AG04450 (cell line): ENCODE measurements around the gene SHISA9. TPM values are rescaled to one million over a fixed set of nuclear protein-coding genes. Genes with fewer than 3 reads are reported as not detected.

Experiments used
- CTCF ChIA-PET: fragments of 300-600, 350-600 bp; formaldehyde crosslinking; extraction: SDS; loops from one replicate; lab custom pipeline; 2022; ENCODE audit warnings: antibody characterized with exemption, inconsistent platforms; lab: Charles Lee
- POLR2A ChIA-PET: fragments of 350-600 bp; formaldehyde crosslinking; extraction: SDS; loops from one replicate; lab custom pipeline; 2021; ENCODE audit warnings: antibody characterized with exemption, inconsistent platforms; lab: Yijun Ruan, JAX
- DNase-seq: peaks from one replicate; pipeline ENCODE4 v3.0.0-alpha.2; 2011; ENCODE audit warnings: low read depth, low spot score
- H3K27ac ChIP-seq: one replicate; pipeline ENCODE4 v1.5.1; 2012; ENCODE audit warnings: low read depth, low read length, control low read depth
- H3K27me3 ChIP-seq: one replicate; pipeline ENCODE4 v1.6.0; 2012; ENCODE audit warnings: low read length; ENCODE audit not compliant: control insufficient read depth, insufficient read depth
- H3K4me3 ChIP-seq: 2 replicates; pipeline ENCODE4 v1.5.1; 2011; ENCODE audit warnings: mild to moderate bottlenecking, low read depth, low read length, control low read depth
- H3K9me3 ChIP-seq: 2 replicates; pipeline ENCODE4 v1.5.1; 2012; ENCODE audit warnings: low read length; ENCODE audit not compliant: control insufficient read depth, insufficient read depth
- polyA plus RNA-seq: library from polyadenylated mRNA; depleted of rRNA; stranded (reverse); fragments of >200 nt; gene quantifications from 2 replicates; pipeline ENCODE4 v1.2.3, GENCODE V29; 2011
- TF ChIP-seq, protein P1 (sequence below): IDR thresholded peaks from 2 replicates; pipeline ENCODE4 v1.5.1; 2011; ENCODE audit warnings: low read depth, low read length, control low read depth, inconsistent platforms

The SHISA9 gene
- polyA plus RNA-seq, 1 experiment = not detected

GRCh38 chr16:13084331-13084730 lies 182.9 kb downstream of the SHISA9 start:
- POLR2A ChIA-PET = no interaction called here
- TF ChIP-seq, protein P1, sequence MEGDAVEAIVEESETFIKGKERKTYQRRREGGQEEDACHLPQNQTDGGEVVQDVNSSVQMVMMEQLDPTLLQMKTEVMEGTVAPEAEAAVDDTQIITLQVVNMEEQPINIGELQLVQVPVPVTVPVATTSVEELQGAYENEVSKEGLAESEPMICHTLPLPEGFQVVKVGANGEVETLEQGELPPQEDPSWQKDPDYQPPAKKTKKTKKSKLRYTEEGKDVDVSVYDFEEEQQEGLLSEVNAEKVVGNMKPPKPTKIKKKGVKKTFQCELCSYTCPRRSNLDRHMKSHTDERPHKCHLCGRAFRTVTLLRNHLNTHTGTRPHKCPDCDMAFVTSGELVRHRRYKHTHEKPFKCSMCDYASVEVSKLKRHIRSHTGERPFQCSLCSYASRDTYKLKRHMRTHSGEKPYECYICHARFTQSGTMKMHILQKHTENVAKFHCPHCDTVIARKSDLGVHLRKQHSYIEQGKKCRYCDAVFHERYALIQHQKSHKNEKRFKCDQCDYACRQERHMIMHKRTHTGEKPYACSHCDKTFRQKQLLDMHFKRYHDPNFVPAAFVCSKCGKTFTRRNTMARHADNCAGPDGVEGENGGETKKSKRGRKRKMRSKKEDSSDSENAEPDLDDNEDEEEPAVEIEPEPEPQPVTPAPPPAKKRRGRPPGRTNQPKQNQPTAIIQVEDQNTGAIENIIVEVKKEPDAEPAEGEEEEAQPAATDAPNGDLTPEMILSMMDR = no peak
- Histone ChIP-seq H3K27me3 (no peaks in the 10 kb centered on the region), H3K9me3 (peaks cover 15% of the 10 kb centered on the region), H3K27ac (no peak overlapping the region), H3K4me3 (no peak overlapping the region)
- DNase-seq = no peak
- CTCF ChIA-PET = no interaction called here

- no peak overlapping the region for H3K27ac ChIP-seq
- H3K9me3 ChIP-seq = peaks cover 29% of the 10 kb centered on the region
- TF ChIP-seq, protein P1 = no peak
- CTCF ChIA-PET = no interaction called here
- POLR2A ChIA-PET = no interaction called here
- H3K4me3 ChIP-seq = no peak overlapping the region
- DNase-seq = no peak
- no peaks in the 10 kb centered on the region for H3K27me3 ChIP-seq
Measured at GRCh38 chr16:13093661-13094060, 192.3 kb downstream of the SHISA9 start.

GRCh38 chr16:13095061-13095460 lies 193.7 kb downstream of the SHISA9 start:
- Histone ChIP-seq H3K9me3 (peaks cover 35% of the 10 kb centered on the region), H3K27me3 (no peaks in the 10 kb centered on the region), H3K4me3 (no peak overlapping the region), H3K27ac (no peak overlapping the region)
- ChIA-PET POLR2A (no interaction called here), CTCF (no interaction called here)
- DNase-seq = no peak
- TF ChIP-seq, protein P1 = no peak

GRCh38 chr16:13098536-13098935 lies 197.1 kb downstream of the SHISA9 start:
- POLR2A ChIA-PET = no interaction called here
- no peak overlapping the region for H3K4me3 ChIP-seq
- H3K9me3 ChIP-seq = peaks cover 32% of the 10 kb centered on the region; the same call in 1 of the 2 replicates
- no peaks in the 10 kb centered on the region for H3K27me3 ChIP-seq
- CTCF ChIA-PET = no interaction called here
- no peak overlapping the region for H3K27ac ChIP-seq
- TF ChIP-seq, protein P1 = no peak
- DNase-seq = no peak

DNA sequence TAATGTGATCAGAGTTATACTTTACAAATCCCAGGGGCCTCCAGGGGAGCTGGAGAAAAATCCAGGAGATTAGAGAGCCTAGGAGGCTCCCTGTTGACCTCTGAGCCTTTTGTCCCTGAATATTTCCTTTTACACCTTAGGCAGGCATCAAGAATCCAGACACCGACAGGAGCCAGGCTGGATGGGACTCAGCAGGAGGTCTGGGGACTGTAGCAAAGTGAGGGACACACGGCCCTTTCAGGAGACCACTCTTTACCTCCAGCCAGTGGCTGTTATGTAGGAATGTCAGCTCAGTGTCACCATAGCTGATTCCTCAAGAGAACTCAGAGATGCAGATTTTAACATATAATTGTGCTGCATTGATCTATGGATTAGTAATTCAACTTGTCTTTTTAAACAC lies 198.4 kb downstream of the SHISA9 start:
- TF ChIP-seq, protein P1 = no peak
- DNase-seq = no peak
- Histone ChIP-seq H3K4me3 (no peak overlapping the region), H3K9me3 (peaks cover 28% of the 10 kb centered on the region; the same call in 1 of the 2 replicates), H3K27ac (no peak overlapping the region), H3K27me3 (no peaks in the 10 kb centered on the region)
- CTCF ChIA-PET = no interaction called here
- POLR2A ChIA-PET = no interaction called here
